Measurements from ENCODE around the gene KRTAP10-8.
"Not testable (repeated sequence)": the region's sequence is repeated elsewhere in the genome, so short reads cannot be mapped to it uniquely, and the experiment has no call there.

Gene KRTAP10-8, protein sequence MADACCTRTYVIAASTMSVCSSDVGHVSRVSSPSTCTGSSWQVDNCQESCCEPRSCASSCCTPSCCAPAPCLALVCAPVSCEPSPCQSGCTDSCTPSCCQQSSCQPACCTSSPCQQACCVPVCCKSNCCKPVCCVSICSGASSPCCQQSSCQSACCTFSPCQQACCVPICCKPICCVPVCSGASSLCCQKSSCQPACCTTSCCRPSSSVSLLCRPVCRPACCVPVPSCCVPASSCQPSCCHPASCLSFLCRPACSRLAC

DNA sequence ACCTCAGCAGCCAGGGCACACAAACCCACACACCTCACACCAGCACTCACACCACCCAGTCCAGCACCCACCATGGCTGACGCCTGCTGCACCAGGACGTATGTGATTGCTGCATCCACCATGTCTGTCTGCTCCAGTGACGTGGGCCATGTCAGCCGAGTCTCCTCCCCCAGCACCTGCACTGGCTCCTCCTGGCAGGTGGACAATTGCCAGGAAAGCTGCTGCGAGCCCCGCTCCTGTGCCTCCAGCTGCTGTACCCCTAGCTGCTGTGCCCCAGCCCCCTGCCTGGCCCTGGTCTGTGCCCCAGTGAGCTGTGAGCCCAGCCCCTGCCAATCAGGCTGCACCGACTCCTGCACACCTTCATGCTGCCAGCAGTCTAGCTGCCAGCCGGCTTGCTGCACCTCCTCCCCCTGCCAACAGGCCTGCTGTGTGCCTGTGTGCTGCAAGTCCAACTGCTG lies at the start of gene KRTAP10-8:
Gene KRTAP10-8 (plus strand): TSS at position 51 of the 458 bp plus-strand sequence. CDS start 22 bp downstream, at position 73.
- DNase-seq (ENCODE audit: low spot score) = no peak

DNA sequence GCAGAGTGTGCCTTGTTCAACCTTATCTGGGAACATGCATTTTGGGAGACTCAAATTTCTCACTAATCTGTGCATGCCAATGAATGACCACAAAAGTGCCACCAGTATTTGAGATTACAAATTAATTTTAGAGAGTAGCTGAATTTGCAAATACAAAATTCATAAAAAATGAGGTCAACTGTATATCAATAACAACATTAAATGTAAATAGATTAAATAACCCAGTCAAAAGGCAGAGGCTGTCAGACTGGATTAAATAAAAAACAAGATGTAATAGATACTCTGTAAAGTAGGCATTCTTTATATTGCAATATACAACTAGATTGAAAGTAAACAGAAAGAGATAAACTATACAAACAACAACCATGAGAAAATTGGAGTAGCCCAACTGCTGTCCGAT lies 47.8 kb upstream of the KRTAP10-8 start:
- DNase-seq (ENCODE audit: low spot score) = no peak

DNA sequence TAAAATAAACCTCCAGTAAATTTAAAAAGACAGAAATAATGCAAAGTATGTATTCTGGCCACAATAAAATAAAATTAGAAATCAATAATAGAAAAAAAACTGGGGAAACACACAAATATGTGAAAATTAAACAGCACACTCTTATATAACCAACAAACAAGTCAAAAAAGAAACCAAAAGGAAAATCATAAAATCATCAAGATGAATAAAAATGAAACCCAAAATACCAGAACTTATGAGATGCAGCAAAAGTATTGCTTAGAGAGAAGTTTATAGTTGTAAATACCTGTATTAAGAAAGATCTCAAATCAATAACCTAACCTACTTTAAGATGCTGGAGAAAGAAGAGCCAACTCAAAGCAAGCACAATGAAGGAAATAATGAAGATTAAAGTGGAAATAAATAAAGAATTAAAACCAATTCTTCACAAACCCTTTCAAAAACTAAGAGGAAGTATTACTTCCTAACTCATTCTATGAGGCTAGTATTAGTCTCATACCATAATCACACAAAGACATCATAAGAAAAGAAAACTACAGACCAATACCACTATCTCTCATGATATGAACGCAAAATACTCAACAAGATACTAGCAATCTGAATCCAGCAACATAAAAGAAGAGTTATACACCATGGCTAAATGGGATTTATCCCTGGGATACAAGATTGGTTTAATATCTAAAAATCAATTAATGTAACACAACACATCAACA lies 46.8 kb upstream of the KRTAP10-8 start:
- no peak for DNase-seq (ENCODE audit: low spot score)

DNA sequence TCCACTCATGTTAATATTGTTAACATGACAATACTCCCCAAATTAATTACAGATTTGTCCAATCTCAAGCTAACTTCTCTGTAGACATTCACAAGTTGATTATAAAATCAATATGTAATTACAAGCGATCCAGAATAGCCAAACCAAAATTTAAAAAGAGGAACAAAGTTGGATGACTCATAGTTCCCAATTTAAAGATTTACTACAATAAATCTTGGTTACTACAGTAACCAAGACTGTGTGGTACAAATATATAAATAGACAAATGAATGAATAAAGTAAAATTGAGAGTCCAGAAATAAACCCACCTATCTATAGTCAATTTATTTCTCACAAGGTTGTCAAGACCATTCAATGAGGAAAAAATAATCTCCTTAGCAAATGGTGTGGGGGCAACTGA lies 45.5 kb upstream of the KRTAP10-8 start:
- DNase-seq (ENCODE audit: low spot score) = no peak

DNA sequence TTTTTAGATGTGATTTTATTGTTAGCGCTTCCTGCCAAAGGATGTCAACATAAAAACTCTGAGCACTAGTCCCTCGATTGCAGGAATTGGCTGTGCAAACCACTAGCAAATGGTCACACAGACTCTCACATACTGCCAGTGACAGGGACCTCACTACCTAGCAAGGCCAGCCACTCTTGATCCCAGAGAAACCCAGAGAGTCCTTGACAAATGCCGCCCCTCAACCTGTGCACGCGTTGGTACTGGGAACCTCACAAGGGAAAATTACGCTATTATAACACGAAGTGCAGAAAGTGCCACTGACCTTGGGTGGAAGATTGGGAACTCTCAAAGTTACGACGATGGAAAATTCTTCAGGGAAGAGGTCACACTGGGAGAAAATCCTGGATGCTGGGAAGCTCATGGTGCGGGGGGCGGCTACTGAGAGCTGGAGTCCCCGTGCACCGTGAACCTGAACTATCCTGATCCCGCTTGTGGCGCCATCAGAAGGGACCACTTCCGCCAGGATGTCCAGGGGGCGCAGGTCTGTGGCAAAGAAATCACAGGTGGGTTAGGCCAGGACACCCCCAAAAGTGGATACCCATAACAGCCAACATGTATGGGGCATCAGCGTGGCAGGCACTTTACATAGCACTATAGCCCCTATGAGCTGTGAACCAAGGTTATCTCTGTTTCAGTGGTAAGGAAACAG lies 44.3 kb upstream of the KRTAP10-8 start:
- DNase-seq (ENCODE audit: low spot score) = no peak

DNA sequence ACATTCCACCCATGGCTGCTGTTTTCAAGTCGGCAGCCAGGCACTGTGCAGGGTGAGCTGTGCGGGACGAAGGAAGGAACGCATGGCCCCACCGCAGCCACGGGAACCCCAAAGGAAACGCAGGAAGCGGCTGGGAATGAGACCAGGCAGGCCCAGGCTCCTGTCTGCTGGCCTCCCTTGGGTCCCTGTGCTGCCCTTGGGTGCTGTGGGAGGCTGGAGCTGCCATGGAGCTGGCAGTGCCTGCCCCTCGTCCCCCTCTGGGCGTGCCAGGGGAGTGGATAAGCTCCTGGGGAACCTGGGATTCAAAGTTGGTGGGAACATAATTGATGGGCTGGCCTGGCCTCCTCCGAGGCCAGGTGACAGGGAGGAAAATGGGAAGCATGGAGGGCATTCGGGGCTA lies 43.6 kb upstream of the KRTAP10-8 start:
- no peak for DNase-seq (ENCODE audit: low spot score)

DNA sequence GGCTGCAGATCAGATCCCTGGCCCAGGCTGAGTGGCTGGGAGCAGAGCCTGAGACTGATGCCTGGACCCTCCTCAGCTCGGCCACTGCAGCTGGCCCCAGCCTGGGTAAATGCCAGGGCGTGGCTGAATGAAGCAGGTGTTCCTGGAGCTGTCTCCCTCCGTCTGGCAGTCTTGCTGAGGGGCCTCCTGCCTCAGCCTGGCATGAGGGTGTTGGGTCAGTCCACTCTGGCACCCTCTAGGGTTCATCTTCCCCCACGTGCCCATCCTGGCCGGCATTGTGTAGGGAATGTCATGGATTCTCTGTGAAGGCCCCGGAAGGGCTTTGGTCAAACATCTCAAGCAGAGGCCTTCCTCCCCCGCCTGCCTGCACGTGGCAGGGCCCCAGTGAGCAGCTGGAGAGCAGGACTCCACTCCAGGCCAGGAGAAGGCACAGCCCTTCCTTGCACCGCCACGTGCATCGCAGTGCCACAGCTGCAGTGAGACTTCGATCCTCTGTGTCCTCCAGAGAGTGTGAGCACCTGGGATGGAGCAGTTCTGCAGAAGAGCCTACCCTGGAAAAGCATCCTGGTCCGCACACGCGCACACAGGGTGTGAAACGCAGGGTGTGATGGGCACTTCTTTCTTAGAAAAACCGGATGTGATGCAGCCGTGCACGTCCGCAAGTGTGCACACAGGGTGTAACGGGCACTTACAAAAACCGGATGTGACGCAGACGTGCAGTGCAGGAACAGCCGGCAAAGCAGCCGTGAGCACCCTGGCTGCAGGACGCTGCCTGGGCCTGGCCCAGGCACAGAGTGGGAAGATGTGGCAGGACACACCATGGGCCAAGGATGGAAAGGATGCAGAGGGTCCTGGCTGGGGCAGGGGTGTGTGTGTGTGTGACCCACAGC lies 43.0 kb upstream of the KRTAP10-8 start:
- DNase-seq (ENCODE audit: low spot score) = no peak

DNA sequence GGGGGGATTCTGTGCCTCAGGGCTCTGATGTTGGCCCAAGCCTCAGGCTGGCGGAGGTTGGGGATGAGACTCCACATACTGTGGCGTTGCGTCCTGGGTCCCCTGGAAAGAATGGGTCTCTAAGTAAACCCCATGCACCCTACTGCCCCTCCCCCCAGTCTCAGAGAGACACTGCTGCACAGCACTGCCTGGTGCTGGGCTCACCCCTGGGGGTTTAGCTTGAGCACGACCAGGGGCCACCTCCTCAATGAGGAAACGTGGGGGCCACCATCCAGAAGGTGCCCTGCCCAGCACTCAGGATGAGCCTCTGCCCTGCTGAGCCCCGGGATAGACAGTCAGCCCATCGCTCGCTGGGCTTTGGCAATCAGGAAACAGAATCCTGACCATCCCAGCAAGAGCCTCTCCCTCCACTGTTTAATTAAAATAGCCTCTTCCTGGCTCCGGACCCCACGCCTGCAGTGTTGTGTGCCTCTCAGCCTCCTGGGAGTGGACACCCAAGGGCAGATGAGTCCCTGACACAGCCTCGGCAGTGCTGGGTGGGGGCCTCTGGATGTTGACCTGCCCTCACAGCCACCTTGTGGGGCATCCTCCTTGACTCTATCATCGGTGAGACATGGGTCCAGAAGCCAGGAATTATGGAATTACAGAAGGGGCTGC lies 41.9 kb upstream of the KRTAP10-8 start:
- no peak for DNase-seq (ENCODE audit: low spot score)

DNA sequence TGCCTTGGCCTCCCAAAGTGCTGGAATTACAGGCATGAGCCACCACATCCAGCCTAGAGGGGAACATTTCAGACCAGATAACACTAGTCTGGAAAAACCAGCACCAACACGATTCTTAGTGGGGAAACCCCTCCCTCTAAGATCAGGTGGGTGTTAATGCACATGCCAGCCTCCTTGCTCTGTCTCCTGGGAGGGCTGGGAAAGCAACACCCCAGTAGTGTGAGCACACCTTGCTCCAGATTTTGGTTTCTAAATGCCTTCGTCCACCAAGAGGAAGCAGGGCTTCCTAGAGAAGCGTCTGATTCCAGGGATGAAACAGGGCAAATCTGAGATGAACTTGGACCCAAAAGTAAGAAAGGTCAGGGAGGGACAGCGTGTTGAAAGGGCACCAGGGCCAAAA lies 40.6 kb upstream of the KRTAP10-8 start:
- DNase-seq (ENCODE audit: low spot score) = no peak

DNA sequence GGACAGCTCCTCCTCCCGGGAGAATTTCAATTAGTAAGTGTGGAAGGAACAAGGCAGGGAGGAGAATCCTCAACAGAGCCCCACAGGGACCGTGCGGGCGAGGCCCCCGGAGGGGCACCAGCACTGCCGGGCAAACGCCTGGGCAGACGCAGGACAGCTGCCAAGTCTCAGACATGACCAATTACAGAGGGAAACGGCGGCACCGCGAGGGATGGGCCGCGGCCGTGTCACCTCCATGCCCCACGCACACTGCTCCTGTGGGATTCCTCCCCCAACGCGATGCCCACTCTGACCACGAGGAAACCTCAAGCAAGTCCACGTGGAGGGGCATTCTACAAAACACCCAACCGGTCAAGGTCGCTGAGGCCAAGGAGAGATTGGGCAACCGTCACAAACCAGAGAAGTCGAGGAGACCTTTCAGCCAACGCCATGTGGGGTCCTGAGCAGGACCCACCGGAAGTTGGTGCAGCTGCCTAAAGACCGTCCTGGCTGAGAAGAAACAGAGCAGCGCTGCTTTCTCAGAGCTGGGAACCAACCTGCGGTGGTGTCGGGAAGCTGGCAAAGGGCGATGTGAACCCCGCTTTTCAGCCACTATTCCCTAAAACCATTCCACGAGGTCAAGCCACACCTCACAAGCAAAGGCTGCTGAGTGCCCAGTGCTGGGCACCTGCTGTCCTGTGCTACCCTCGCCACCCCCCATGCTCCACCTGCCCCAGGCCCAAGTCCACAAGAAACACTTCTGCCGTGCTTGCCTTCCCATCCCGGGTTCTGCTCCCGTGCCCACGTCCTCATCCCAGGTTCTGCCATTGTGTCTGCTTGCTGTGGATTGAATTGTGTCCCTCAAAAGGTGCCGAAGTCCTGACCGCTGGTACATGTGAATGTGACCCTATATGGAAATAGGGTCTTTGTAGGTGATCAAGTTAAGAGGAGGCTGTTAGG lies 39.8 kb upstream of the KRTAP10-8 start:
- no peak for DNase-seq (ENCODE audit: low spot score)

DNA sequence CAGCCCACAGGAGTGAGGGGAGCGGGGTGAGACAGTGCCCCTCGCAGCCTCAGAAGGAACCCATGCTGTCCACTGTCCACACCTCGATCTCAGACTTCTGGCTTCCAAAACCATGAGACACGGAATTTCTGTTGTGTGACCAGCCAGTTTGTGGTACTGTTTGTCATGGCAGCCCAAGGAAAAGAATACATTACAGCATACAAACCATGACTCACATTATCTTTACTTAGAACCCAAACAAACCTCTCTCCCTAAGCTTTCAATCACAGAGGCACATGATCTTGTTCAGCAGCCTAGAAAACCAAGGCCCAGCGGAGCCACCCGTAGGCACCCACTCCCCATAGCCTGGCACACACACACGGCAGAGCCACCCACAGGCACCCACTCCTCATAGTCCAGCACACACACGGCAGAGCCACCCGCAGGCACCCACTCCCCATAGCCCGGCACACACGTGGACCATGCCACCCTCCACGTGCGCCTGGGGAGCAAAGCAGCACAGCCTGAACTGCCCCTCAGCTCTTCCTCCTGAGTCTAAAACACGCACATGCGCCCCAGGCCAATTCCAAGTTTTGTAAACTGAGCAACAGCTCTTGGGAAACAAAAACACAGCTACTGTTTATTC lies 38.8 kb upstream of the KRTAP10-8 start:
- no peak for DNase-seq (ENCODE audit: low spot score)

DNA sequence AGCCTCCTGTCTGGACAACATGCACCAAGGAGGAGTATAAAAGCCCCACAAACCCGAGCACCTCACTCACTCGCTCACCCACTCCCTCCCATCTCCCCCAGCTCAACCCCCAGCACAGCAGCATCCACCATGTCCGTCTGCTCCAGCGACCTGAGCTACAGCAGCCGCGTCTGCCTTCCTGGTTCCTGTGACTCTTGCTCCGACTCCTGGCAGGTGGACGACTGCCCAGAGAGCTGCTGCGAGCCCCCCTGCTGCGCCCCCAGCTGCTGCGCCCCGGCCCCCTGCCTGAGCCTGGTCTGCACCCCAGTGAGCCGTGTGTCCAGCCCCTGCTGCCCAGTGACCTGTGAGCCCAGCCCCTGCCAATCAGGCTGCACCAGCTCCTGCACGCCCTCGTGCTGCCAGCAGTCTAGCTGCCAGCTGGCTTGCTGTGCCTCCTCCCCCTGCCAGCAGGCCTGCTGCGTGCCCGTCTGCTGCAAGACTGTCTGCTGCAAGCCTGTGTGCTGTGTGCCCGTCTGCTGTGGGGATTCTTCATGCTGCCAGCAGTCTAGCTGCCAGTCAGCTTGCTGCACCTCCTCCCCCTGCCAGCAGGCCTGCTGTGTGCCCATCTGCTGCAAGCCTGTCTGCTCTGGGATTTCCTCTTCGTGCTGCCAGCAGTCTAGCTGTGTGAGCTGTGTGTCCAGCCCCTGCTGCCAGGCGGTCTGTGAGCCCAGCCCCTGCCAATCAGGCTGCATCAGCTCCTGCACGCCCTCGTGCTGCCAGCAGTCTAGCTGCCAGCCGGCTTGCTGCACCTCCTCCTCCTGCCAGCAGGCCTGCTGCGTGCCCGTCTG lies 38.0 kb upstream of the KRTAP10-8 start, which contains the start of gene KRTAP10-4:
Gene KRTAP10-4 (plus strand): TSS at position 100 of the 827 bp plus-strand sequence. CDS start 30 bp downstream, at position 130.
- not testable (repeated sequence) for DNase-seq (ENCODE audit: low spot score)

DNA sequence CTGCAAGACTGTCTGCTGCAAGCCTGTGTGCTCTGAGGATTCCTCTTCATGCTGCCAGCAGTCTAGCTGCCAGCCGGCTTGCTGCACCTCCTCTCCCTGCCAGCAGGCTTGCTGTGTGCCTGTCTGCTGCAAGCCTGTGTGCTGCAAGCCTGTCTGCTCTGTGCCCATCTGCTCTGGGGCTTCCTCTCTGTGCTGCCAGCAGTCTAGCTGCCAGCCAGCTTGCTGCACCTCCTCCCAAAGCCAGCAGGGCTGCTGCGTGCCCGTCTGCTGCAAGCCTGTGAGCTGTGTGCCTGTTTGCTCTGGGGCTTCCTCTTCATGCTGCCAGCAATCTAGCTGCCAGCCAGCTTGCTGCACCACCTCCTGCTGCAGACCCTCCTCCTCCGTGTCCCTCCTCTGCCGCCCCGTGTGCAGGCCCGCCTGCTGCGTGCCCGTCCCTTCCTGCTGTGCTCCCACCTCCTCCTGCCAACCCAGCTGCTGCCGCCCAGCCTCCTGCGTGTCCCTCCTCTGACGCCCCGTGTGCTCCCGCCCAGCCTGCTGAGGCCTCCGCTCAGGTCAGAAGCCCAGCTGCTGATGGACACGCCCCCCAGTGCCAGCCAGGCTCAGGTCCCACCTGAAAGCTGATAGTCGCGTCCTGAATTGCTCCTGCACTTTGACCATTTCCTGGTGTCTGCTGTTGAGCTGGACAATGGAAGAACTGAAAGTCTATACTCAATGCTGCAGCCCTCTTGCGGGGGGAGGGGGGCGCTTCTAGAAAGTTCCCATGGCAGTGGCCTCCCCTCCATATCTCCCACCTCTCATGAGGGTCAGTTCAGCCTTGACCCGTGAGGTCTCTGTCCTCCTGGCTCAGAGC lies 37.2 kb upstream of the KRTAP10-8 start:
- peak; percentile 41 for DNase-seq (ENCODE audit: low spot score)

DNA sequence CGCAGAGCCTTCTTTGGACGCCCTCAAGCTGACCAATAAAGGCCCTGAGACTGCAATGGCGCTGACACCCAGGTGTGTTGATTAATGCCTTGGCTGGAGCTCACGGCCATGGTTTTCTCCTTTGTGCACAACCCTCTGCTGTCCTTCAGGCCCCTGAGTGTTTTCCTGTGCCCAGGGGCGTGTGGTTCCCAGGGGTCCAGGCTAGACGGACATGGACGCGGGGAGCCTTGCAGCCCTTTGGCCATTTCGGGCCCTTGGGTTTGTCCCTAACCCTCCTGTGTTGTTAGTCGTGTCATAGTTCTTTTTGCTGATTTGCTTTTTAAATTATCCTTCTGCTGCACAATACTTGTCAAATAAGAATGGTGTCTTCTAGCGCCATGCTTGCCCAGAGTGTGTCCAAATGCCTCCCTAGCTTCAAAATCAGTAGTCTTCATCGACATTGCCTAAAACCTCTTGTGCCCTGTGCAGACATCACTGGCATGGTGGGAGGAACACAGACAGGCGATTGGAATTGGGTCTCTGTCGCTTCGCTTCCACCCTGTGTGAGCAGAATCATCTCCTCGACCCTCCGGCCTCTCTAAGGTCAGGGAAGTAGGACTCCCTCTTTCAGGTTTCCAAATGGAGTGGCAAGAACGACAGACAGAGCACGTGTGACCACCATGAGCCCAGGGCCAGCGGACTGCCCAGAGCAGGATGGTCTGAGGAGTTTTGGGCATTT lies 36.4 kb upstream of the KRTAP10-8 start:
- DNase-seq (ENCODE audit: low spot score) = peak; percentile 40

DNA sequence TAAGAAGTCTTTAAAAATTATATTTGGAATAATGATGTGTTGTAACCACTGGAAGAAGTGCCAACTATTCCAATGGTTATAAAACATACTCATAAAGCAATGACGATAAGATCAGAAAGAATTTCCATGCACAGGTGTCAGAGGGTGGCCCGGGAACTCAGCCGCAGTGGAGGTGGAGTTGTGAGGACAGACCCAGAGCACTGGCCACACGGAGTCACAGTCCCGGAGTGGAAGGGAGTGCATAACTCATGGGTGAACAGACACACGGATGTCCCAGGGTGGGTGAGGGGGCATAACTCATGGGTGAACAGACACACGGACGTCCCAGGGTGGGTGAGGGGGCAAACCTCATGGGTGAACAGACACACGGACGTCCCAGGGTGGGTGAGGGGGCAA lies 35.9 kb upstream of the KRTAP10-8 start:
- DNase-seq (ENCODE audit: low spot score) = no peak

DNA sequence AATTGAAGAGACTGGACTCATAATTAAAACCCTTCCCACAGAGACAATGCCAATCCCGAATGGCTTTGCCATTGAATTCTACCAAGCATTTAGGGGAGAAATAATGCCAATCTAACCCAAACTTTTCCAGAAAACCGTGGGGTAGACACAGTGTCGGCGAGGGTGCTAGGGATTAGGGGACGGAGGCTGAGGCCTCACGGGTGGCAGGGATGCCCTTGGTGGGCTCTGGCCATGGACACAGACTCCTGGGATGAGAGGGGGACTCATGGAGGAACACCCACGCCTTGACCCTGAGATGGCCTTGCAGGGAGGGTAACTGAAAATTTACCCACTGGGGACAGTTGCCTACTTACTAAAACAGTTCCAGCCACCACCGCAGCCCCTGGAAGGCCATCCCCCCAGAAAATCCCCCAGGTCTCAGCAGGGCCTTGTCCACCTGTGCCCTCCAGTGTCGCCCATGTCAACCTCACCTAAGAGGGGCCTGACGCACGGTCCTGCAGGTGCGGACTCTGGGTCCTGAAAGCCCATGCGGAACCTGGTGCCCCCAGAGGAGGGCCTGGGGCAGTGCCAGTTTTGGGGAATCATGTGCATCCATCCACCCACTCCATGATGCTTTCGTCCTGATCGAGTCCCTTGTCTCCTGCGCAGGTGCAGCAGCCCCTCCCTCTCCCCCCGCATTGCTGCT lies 33.4 kb upstream of the KRTAP10-8 start:
- no peak for DNase-seq (ENCODE audit: low spot score)

Measured in ecto neural progenitor cell (in vitro differentiated cells).